GM23338 (cell line): ENCODE results near the gene CLK1. TPM values are rescaled to one million over a fixed set of nuclear protein-coding genes. Genes with fewer than 3 reads are reported as not detected.

Source experiments
- ATAC-seq: fragments of 200-7000 bp; cut with Tn5 transposase; 3 replicates; pipeline ENCODE4 v1.9.1; 2020
- DNase-seq: peaks from one replicate; pipeline ENCODE4 v3.0.0-alpha.2; 2015; ENCODE audit warnings: low spot score
- H2AFZ ChIP-seq: fragments of 200-600 bp; sonication (generic); 2 replicates; pipeline ENCODE4 v1.8.0; 2016; ENCODE audit warnings: antibody characterized with exemption, mild to moderate bottlenecking, moderate library complexity
- H3F3A ChIP-seq: fragments of 200-600 bp; sonication (generic); replicated peaks from 2 replicates; pipeline ENCODE4 v1.8.0; 2017; ENCODE audit warnings: antibody characterized with exemption, mixed run types, low read depth
- H3K27ac ChIP-seq: fragments of 200-600 bp; sonication (generic); 2 replicates; pipeline ENCODE4 v1.6.1; 2016; ENCODE audit warnings: low read depth
- H3K27me3 ChIP-seq: fragments of 200-600 bp; sonication (generic); 2 replicates; pipeline ENCODE4 v1.8.0; 2016; ENCODE audit warnings: mild to moderate bottlenecking, mixed run types, moderate library complexity; ENCODE audit not compliant: insufficient read depth
- H3K36me3 ChIP-seq: fragments of 200-600 bp; sonication (generic); 2 replicates; pipeline ENCODE4 v1.8.0; 2016; ENCODE audit warnings: mild to moderate bottlenecking; ENCODE audit not compliant: insufficient read depth
- H3K4me1 ChIP-seq: fragments of 200-600 bp; sonication (generic); 2 replicates; pipeline ENCODE4 v1.8.0; 2016; ENCODE audit warnings: mild to moderate bottlenecking, moderate library complexity; ENCODE audit not compliant: insufficient read depth
- H3K4me2 ChIP-seq: fragments of 200-600 bp; sonication (generic); 2 replicates; pipeline ENCODE4 v1.7.1; 2017; ENCODE audit warnings: mixed run types
- H3K4me3 ChIP-seq: fragments of 200-600 bp; sonication (generic); 2 replicates; pipeline ENCODE4 v1.6.1; 2016; ENCODE audit warnings: mixed run types
- H3K79me2 ChIP-seq: fragments of 200-600 bp; sonication (generic); replicated peaks from 2 replicates; pipeline ENCODE4 v1.8.0; 2017; ENCODE audit warnings: mild to moderate bottlenecking; ENCODE audit not compliant: insufficient read depth
- H3K9me2 ChIP-seq: fragments of 200-600 bp; sonication (generic); 2 replicates; pipeline ENCODE4 v1.8.0; 2017; ENCODE audit not compliant: insufficient read depth
- H4K20me1 ChIP-seq: fragments of 200-600 bp; sonication (generic); replicated peaks from 2 replicates; pipeline ENCODE4 v1.8.0; 2017; ENCODE audit warnings: mild to moderate bottlenecking; ENCODE audit not compliant: insufficient read depth
- H3K27ac Mint-ChIP-seq: 2 replicates; pipeline ENCODE4 v1.8.0; 2020; ENCODE audit warnings: inconsistent platforms, mild to moderate bottlenecking, moderate library complexity, mixed read lengths
- H3K27me3 Mint-ChIP-seq: 3 replicates; pipeline ENCODE4 v1.8.0; 2022; ENCODE audit warnings: low read depth, mild to moderate bottlenecking, moderate library complexity, mixed read lengths, inconsistent platforms; ENCODE audit not compliant: insufficient read depth, poor library complexity
- H3K36me3 Mint-ChIP-seq: 3 replicates; pipeline ENCODE4 v1.8.0; 2021; ENCODE audit warnings: low read depth, mild to moderate bottlenecking, inconsistent platforms, moderate library complexity, mixed read lengths
- H3K4me1 Mint-ChIP-seq: 3 replicates; pipeline ENCODE4 v1.8.0; 2020; ENCODE audit warnings: mild to moderate bottlenecking, inconsistent platforms, mixed read lengths
- H3K4me3 Mint-ChIP-seq: 3 replicates; pipeline ENCODE4 v1.8.0; 2021; ENCODE audit warnings: moderate library complexity, mild to moderate bottlenecking, inconsistent platforms, mixed read lengths
- H3K9me3 Mint-ChIP-seq: 3 replicates; pipeline ENCODE4 v1.8.0; 2020; ENCODE audit warnings: moderate library complexity, mild to moderate bottlenecking, inconsistent platforms, mixed read lengths
- CREB1 ChIP-seq: fragments of 250-450 bp; sonication (Bioruptor Pico); IDR thresholded peaks from 2 replicates; pipeline ENCODE4 v1.5.0; 2020; ENCODE audit warnings: low read depth, mild to moderate bottlenecking, moderate library complexity
- CTCF ChIP-seq, 2 experiments: fragments of 200-600 bp in 1 of 2; sonication (generic) in 1 of 2; conservative IDR thresholded peaks; 2 replicates each; pipeline versions ENCODE4 v1.5.1 to v1.6.1; 2016 to 2017; ENCODE audit warnings: antibody characterized with exemption in 2 of 2, low read depth in 2 of 2, mild to moderate bottlenecking in 2 of 2, moderate library complexity in 1 of 2
- ETS1 ChIP-seq: IDR thresholded peaks from 2 replicates; pipeline ENCODE4 v1.6.1; 2016; ENCODE audit warnings: antibody characterized with exemption
- EZH2 ChIP-seq: fragments of 200-600 bp; sonication (generic); IDR thresholded peaks from one replicate; pipeline ENCODE4 v1.8.0; 2017; ENCODE audit warnings: antibody characterized with exemption, mild to moderate bottlenecking, low read depth; ENCODE audit not compliant: unreplicated experiment
- EZH2phosphoT487 ChIP-seq: fragments of 200-600 bp; sonication (generic); IDR thresholded peaks from one replicate; pipeline ENCODE4 v1.8.1; 2018; ENCODE audit warnings: antibody characterized with exemption; ENCODE audit not compliant: unreplicated experiment
- JUNB ChIP-seq: IDR thresholded peaks from one replicate; pipeline ENCODE4 v1.6.1; 2016; ENCODE audit warnings: antibody characterized with exemption; ENCODE audit not compliant: unreplicated experiment
- NANOG ChIP-seq: IDR thresholded peaks from 2 replicates; pipeline ENCODE4 v1.6.1; 2016; ENCODE audit warnings: antibody characterized with exemption, borderline replicate concordance
- POLR2AphosphoS5 ChIP-seq: IDR thresholded peaks from 2 replicates; pipeline ENCODE4 v1.6.1; 2016; ENCODE audit warnings: antibody characterized with exemption, low read depth
- REST ChIP-seq: IDR thresholded peaks from one replicate; pipeline ENCODE4 v1.6.1; 2018; ENCODE audit warnings: antibody characterized with exemption; ENCODE audit not compliant: unreplicated experiment
- STAT1 ChIP-seq: IDR thresholded peaks from one replicate; pipeline ENCODE4 v1.6.1; 2016; ENCODE audit warnings: antibody characterized with exemption; ENCODE audit not compliant: unreplicated experiment
- ZNF114 ChIP-seq: fragments of 250-450 bp; sonication (Bioruptor Pico); IDR thresholded peaks from 2 replicates; pipeline ENCODE4 v1.5.0; 2020; ENCODE audit warnings: mild to moderate bottlenecking, moderate library complexity
- ZNF331 ChIP-seq: fragments of 250-450 bp; sonication (Bioruptor Pico); IDR thresholded peaks from 2 replicates; pipeline ENCODE4 v1.5.0; 2020; ENCODE audit warnings: low read depth, mild to moderate bottlenecking, moderate library complexity
- ZNF462 ChIP-seq: fragments of 250-450 bp; sonication (Bioruptor Pico); IDR thresholded peaks from 2 replicates; pipeline ENCODE4 v1.5.0; 2020; ENCODE audit warnings: mild to moderate bottlenecking, moderate library complexity
- polyA plus RNA-seq: library from polyadenylated mRNA; unstranded; fragments of >200 nt; fragmentation: Nextera tagmentation; extraction: Ambion mirVana; gene quantifications from 2 replicates; pipeline ENCODE4 v1.2.1, GENCODE V29; 2016
- total RNA-seq: library from RNA; depleted of rRNA; stranded (reverse); fragments of >200 nt; shearing (Covaris generic); gene quantifications from 2 replicates; pipeline ENCODE4 v1.2.3, GENCODE V29; 2014

The CLK1 gene
- total and polyA plus RNA-seq, 2 experiments from 2014 or later: 26.7 to 36.0 TPM

- H3K4me2 ChIP-seq: no peak overlapping the region
- peak; percentile 70; the same call in 2 of the 3 replicates for ATAC-seq
- DNase-seq: no peak
- H2AFZ ChIP-seq: peak overlapping the region; percentile 72; the same call in 1 of the 2 replicates
- H4K20me1 ChIP-seq: no peaks in the 10 kb centered on the region
- peaks cover 3% of the 10 kb centered on the region; the same call in 1 of the 2 replicates for H3K9me2 ChIP-seq
- H3K27me3 ChIP-seq: no peaks in the 10 kb centered on the region
- no peak overlapping the region for H3K4me3 Mint-ChIP-seq
- no peak overlapping the region for H3K4me3 ChIP-seq
- no peaks in the 10 kb centered on the region for H3F3A ChIP-seq
- no peak overlapping the region for H3K27ac ChIP-seq
- TF ChIP-seq EZH2 (no peak), ZNF462 (CRISPR knock-in tag) (no peak), EZH2phosphoT487 (no peak), CTCF (conservative IDR thresholded peaks at IDR 0.05; ENCODE audit: low read depth in 2 of 2) (no peak), JUNB (no peak), POLR2AphosphoS5 (no peak), REST (no peak), ETS1 (no peak), ZNF331 (no peak), ZNF114 (CRISPR knock-in tag) (no peak), NANOG (no peak), CREB1 (CRISPR knock-in tag) (no peak), STAT1 (no peak)
- peaks cover 10% of the 10 kb centered on the region for H3K36me3 Mint-ChIP-seq
- no peaks in the 10 kb centered on the region for H3K27me3 Mint-ChIP-seq
- H3K27ac Mint-ChIP-seq: 0 out of 2 replicates have a peak overlapping the region, but pooled peaks have one; percentile 23
- no peaks in the 10 kb centered on the region for H3K79me2 ChIP-seq
- peaks cover 20% of the 10 kb centered on the region for H3K9me3 Mint-ChIP-seq
- peaks cover 2% of the 10 kb centered on the region; the same call in 1 of the 2 replicates for H3K4me1 ChIP-seq
- H3K36me3 ChIP-seq: peaks cover 6% of the 10 kb centered on the region; the same call in 1 of the 2 replicates
- H3K4me1 Mint-ChIP-seq: peaks cover 7% of the 10 kb centered on the region; the same call in 2 of the 3 replicates
Observed at GRCh38 chr2:200839513-200839912, 24.9 kb downstream of the CLK1 start.
